AG04450 (cell line): ENCODE measurements around the gene HERC2. TPM values are rescaled to one million over a fixed set of nuclear protein-coding genes. Genes with fewer than 3 reads are reported as not detected.

ENCODE experiments used
- CTCF ChIA-PET: fragments of 300-600, 350-600 bp; formaldehyde crosslinking; extraction: SDS; loops from one replicate; lab custom pipeline; 2022; ENCODE audit warnings: antibody characterized with exemption, inconsistent platforms; lab: Charles Lee
- POLR2A ChIA-PET: fragments of 350-600 bp; formaldehyde crosslinking; extraction: SDS; loops from one replicate; lab custom pipeline; 2021; ENCODE audit warnings: antibody characterized with exemption, inconsistent platforms; lab: Yijun Ruan, JAX
- DNase-seq: peaks from one replicate; pipeline ENCODE4 v3.0.0-alpha.2; 2011; ENCODE audit warnings: low read depth, low spot score
- H3K27ac ChIP-seq: one replicate; pipeline ENCODE4 v1.5.1; 2012; ENCODE audit warnings: low read depth, low read length, control low read depth
- H3K27me3 ChIP-seq: one replicate; pipeline ENCODE4 v1.6.0; 2012; ENCODE audit warnings: low read length; ENCODE audit not compliant: control insufficient read depth, insufficient read depth
- H3K4me3 ChIP-seq: 2 replicates; pipeline ENCODE4 v1.5.1; 2011; ENCODE audit warnings: mild to moderate bottlenecking, low read depth, low read length, control low read depth
- H3K9me3 ChIP-seq: 2 replicates; pipeline ENCODE4 v1.5.1; 2012; ENCODE audit warnings: low read length; ENCODE audit not compliant: control insufficient read depth, insufficient read depth
- CTCF ChIP-seq: IDR thresholded peaks from 2 replicates; pipeline ENCODE4 v1.5.1; 2011; ENCODE audit warnings: low read depth, low read length, control low read depth, inconsistent platforms
- polyA plus RNA-seq: library from polyadenylated mRNA; depleted of rRNA; stranded (reverse); fragments of >200 nt; gene quantifications from 2 replicates; pipeline ENCODE4 v1.2.3, GENCODE V29; 2011

Gene HERC2
- polyA plus RNA-seq, 1 experiment = 12.7 TPM

- Histone ChIP-seq H3K9me3 (no peaks in the 10 kb centered on the region), H3K27me3 (no peaks in the 10 kb centered on the region), H3K4me3 (no peak overlapping the region), H3K27ac (no peak overlapping the region)
- no peak for DNase-seq
- no peak for TF ChIP-seq CTCF
- ChIA-PET CTCF (interaction anchor here (1.3 to 3.5 kb wide), 2 partner anchors 9 to 10 kb away, joined by 3 to 13 read pairs; no protein-coding TSS in a partner anchor), POLR2A (no interaction called here)
Observed at GRCh38 chr15:28132524-28133275, 189.3 kb downstream of the HERC2 start.

- ChIA-PET POLR2A (no interaction called here), CTCF (interaction anchor here (1.3 kb wide), 1 partner anchor 11 kb away, joined by 3 read pairs; no protein-coding TSS in a partner anchor)
- no peak for TF ChIP-seq CTCF
- Histone ChIP-seq H3K27ac (no peak overlapping the region), H3K4me3 (no peak overlapping the region), H3K27me3 (no peaks in the 10 kb centered on the region), H3K9me3 (no peaks in the 10 kb centered on the region)
- DNase-seq = no peak
Observed at GRCh38 chr15:28131946-28132345, 190.0 kb downstream of the HERC2 start.

- H3K27ac ChIP-seq = no peak overlapping the region
- ChIA-PET CTCF (no interaction called here), POLR2A (no interaction called here)
Observed at GRCh38 chr15:28131400-28131799, 190.6 kb downstream of the HERC2 start.

DNA sequence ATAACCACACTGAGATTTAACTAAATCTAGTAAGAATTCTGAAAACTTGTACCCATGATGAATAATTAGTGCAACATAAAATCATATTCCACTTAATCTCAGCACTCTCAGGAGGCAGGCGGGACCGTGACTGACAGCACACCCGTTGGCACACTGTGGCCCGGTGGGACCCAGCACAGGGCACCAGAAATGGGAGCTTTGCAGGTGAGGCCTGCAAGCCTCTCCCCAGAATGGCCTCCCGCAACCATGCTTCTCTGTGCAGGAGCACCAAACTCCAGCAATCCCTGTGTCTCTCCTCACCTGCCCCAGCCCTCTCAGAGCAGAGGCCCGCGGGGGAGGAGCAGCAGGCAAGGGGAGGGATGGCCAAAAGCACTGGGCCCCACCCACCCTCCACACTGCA lies 191.3 kb downstream of the HERC2 start:
- CTCF ChIA-PET = interaction anchor here (0.5 kb wide), 1 partner anchor 402 kb away, joined by 4 read pairs; no protein-coding TSS in a partner anchor
- POLR2A ChIA-PET = no interaction called here

More at GRCh38 chr15:28131400-28131799, 190.6 kb downstream of the HERC2 start:
- Histone ChIP-seq H3K27me3 (no peaks in the 10 kb centered on the region), H3K4me3 (no peak overlapping the region), H3K9me3 (no peaks in the 10 kb centered on the region)
- TF ChIP-seq CTCF = no peak
- DNase-seq = no peak

More for the DNA sequence above, 191.3 kb downstream of the HERC2 start:
- Histone ChIP-seq H3K27me3 (no peaks in the 10 kb centered on the region), H3K27ac (no peak overlapping the region), H3K4me3 (no peak overlapping the region), H3K9me3 (no peaks in the 10 kb centered on the region)
- no peak for DNase-seq
- TF ChIP-seq CTCF = no peak
